Activated T-helper 2 cell treated with anti-CD3 and anti-CD28 coated beads, Interferon-gamma antibody, Interleukin-2, Interleukin-4, amounts not matched to agents 10 μg/mL and 5 μg/mL and 100 μg/mL, durations not matched to agents 14 hours and 24 hours and 36 hours (primary cell): ENCODE results near the gene PDGFRB. TPM values are rescaled to one million over a fixed set of nuclear protein-coding genes. Genes with fewer than 3 reads are reported as not detected.

Experiments
- DNase-seq: peaks from one replicate; pipeline ENCODE4 v3.0.0; 2021; ENCODE audit warnings: low spot score
- H3K27ac Mint-ChIP-seq: one replicate; pipeline ENCODE4 v1.8.0; 2021; ENCODE audit warnings: mixed read lengths
- H3K27me3 Mint-ChIP-seq: one replicate; pipeline ENCODE4 v1.8.0; 2021; ENCODE audit warnings: low read depth, mixed read lengths
- H3K36me3 Mint-ChIP-seq: one replicate; pipeline ENCODE4 v1.8.0; 2021; ENCODE audit warnings: low read depth, mixed read lengths
- H3K4me1 Mint-ChIP-seq: one replicate; pipeline ENCODE4 v1.8.0; 2021; ENCODE audit warnings: low read depth, mixed read lengths
- H3K4me3 Mint-ChIP-seq: one replicate; pipeline ENCODE4 v1.8.0; 2021; ENCODE audit warnings: low read depth, mild to moderate bottlenecking, moderate library complexity, mixed read lengths
- H3K9me3 Mint-ChIP-seq: one replicate; pipeline ENCODE4 v1.8.0; 2021; ENCODE audit warnings: mixed read lengths
- intact Hi-C: fragments of 100-400 bp; cut with micrococcal nuclease; formaldehyde crosslinking; loops from one replicate; pipeline ENCODE4 v1.15.1; 2023
- total RNA-seq: library from RNA; stranded (reverse); gene quantifications from 2 replicates; pipeline ENCODE4 v1.2.3, GENCODE V29; 2022

PDGFRB gene
- total RNA-seq, 1 donor from 2014 or later = 1.3 TPM

DNA sequence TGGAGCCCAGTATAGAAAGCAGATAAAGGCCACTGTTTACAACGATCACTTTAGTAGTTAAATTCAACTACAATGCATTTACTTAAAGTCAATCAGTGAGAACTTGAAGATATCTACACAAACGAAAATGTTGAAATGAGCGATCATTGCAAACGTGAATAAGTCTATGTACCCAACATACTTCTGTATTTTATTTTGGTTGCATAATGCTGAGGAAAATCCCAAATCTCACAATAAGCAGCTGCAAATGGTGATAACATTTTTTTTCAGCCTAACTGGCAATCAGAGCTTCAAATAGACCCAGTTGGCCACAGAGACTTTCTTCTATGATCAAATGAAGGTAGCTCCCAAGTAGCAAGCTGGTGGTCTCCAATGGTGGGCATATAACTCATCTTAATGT, 32.1 kb downstream of the PDGFRB start:
- intact Hi-C loops = no loop called here
- no peaks in the 10 kb centered on the region for H3K36me3 Mint-ChIP-seq
- DNase-seq = no peak
- H3K9me3 Mint-ChIP-seq = no peaks in the 10 kb centered on the region
- H3K4me3 Mint-ChIP-seq = no peak overlapping the region
- H3K27ac Mint-ChIP-seq = no peak overlapping the region
- peaks cover 1% of the 10 kb centered on the region for H3K4me1 Mint-ChIP-seq
- H3K27me3 Mint-ChIP-seq = no peaks in the 10 kb centered on the region

DNA sequence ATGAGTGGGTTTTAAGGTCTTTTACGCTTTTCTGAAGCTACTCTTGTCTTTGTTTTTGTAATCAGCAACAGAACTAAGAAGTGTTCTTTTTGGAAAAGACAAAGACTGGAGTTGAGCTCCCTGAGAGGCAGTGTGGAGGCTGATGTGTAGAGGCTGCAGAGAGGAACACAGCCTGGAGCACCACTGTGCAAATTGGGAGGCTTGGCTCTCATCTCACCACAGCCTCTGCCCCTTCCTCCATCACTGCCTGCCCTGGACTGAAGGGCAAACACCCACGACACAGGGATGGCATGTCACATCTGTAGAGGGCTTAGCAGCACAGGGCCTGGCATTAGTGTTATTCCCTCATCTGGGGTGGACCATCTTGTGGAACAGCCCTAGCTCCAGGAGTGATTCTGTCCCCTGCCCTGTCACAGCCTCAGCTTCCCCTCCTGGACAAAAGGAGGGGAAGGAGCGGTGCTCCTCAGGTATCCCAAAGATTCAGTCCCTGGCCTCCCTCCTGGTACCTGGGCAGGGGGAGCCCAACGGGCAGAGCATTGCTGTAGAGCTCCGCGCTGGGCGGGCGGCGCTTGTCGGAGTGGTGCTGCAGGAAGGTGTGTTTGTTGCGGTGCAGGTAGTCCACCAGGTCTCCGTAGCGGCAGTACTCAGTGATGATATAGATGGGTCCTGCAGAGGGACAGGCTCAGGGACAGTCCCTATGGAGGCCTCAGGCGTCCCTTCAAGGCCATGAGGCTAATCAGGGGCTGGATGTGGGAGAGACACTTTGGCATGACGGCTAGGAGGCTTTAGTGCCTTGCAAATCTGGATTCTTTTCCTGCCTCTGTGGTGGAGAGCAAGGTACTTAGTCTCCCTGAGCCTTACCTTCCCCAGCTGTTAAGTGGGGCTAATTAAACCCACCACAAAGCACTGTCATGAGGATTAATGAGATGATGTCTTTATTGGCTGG, 32.8 kb downstream of the PDGFRB start:
- intact Hi-C loops = no loop called here
- Mint-ChIP-seq H3K36me3 (no peaks in the 10 kb centered on the region), H3K4me3 (no peak overlapping the region), H3K27ac (no peak overlapping the region), H3K27me3 (no peaks in the 10 kb centered on the region), H3K4me1 (peaks cover 1% of the 10 kb centered on the region), H3K9me3 (no peaks in the 10 kb centered on the region)
- no peak for DNase-seq

DNA sequence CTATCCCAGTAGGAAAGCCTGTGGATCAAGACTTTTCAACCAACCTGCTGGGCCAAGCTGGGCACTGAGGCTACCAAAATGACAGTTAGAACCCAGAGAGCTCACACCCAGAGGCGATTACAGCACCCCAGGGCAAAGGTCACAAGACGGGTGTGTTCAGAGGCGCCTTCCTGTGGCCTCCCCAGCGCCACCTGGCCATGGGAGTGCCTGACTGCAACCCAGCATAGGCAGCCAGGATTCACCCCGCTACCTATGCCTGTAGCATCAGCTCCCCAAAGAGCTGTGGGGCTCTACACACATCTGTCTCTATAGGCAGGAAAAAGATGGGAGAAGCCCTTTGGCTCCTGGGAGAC, 33.5 kb downstream of the PDGFRB start:
- H3K4me3 Mint-ChIP-seq = no peak overlapping the region
- no peak overlapping the region for H3K27ac Mint-ChIP-seq
- H3K4me1 Mint-ChIP-seq = peaks cover 1% of the 10 kb centered on the region
- peak; percentile 28 for DNase-seq
- H3K36me3 Mint-ChIP-seq = no peaks in the 10 kb centered on the region
- intact Hi-C loops = no loop called here
- no peaks in the 10 kb centered on the region for H3K9me3 Mint-ChIP-seq
- no peaks in the 10 kb centered on the region for H3K27me3 Mint-ChIP-seq

DNA sequence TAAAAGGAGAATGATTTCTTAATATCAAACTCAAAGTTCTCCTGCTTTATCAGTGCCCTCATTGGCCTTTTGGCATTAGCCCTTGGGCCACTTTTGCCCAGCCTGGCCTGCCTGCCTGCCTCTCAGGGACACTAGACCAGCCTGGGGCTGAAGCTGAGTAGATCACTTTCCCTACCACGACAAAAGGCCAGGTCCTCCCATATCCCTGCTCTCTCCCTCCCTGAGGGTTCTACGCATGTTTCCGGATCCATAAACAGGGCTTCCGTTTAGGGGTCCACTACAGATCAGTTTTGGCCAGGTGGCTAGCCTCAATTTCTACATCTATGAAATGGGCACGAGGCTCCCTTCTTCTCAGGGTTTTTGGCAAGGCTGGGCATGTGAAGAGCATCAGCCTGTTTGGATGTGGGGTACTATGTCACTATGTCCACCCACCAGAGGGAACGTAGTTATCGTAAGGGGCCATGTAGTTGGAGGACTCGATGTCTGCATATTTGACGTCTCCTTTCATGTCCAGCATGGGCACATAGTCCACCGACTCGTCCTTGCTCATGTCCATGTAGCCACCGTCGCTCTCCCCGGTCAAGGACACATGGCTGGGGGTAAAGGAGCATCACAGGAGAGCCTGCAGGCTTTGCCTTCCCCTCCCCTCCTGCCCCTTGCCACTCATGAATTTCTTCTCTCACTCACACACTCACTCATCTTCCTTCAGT, 34.0 kb downstream of the PDGFRB start:
- Mint-ChIP-seq H3K36me3 (no peaks in the 10 kb centered on the region), H3K27ac (no peak overlapping the region), H3K27me3 (no peaks in the 10 kb centered on the region), H3K9me3 (no peaks in the 10 kb centered on the region), H3K4me3 (no peak overlapping the region), H3K4me1 (peaks cover 1% of the 10 kb centered on the region)
- DNase-seq = no peak
- intact Hi-C loops = no loop called here

DNA sequence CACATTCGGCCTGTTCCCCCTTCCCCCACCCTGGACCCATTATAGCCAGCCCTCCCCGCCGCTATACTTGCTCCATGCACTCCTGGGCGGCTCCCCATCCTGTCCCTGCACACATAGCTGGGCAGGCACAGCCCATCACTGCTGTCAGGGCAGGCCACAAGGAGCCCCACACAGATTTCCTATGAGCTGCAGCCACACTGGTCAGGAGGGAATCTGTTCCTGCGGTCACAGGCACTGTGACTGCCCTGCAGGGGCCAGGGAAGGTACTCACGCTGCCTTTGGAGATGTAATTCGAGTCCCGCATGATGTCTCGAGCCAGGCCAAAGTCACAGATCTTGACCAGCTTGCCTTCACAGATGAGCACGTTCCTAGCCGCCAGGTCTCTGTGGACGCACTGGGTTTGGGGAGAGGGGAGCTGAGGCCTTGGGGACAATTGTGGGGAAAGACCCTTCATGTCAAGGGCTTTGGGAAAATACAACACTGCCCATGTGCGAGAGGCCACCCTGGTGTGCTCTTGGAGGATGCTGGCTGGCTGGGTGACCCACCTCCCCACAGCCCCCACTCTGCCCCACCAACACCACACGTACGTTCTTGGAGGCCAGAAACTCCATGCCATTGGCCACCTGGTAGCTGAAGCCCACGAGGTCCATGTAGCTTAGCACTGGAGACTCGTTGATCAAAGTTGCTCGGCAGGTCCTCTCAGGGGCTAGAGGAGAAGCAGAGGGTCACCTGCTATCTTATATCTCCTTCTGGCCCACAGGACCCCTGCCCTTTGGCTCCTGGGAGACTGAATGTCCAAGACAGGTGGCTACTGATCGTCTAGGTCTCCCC, 34.8 kb downstream of the PDGFRB start:
- no peak overlapping the region for H3K27ac Mint-ChIP-seq
- intact Hi-C loops = no loop called here
- DNase-seq = no peak
- H3K4me1 Mint-ChIP-seq = peaks cover 1% of the 10 kb centered on the region
- no peaks in the 10 kb centered on the region for H3K27me3 Mint-ChIP-seq
- no peaks in the 10 kb centered on the region for H3K9me3 Mint-ChIP-seq
- no peaks in the 10 kb centered on the region for H3K36me3 Mint-ChIP-seq
- no peak overlapping the region for H3K4me3 Mint-ChIP-seq

DNA sequence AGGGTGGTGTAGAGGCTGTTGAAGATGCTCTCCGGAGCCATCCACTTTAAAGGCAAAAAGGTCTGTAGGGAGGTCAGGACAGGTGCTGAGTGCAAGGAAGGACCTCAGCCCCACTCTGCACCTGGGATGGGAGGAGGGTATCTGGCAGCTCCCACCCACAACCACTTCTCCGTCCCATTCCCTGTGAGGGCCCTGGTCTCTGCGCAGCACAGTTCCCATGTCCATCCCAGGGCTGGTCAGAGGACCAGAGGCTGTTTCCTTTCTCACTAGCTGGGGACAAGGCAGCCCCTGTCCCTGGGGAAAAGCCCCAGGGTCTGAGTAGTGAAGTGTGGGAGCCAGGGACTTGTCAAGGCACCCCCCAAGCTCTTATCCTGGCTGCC, 35.6 kb downstream of the PDGFRB start:
- DNase-seq = no peak
- Mint-ChIP-seq H3K27me3 (no peaks in the 10 kb centered on the region), H3K4me3 (no peak overlapping the region), H3K4me1 (peaks cover 1% of the 10 kb centered on the region), H3K36me3 (no peaks in the 10 kb centered on the region), H3K27ac (no peak overlapping the region), H3K9me3 (no peaks in the 10 kb centered on the region)
- intact Hi-C loops = no loop called here

DNA sequence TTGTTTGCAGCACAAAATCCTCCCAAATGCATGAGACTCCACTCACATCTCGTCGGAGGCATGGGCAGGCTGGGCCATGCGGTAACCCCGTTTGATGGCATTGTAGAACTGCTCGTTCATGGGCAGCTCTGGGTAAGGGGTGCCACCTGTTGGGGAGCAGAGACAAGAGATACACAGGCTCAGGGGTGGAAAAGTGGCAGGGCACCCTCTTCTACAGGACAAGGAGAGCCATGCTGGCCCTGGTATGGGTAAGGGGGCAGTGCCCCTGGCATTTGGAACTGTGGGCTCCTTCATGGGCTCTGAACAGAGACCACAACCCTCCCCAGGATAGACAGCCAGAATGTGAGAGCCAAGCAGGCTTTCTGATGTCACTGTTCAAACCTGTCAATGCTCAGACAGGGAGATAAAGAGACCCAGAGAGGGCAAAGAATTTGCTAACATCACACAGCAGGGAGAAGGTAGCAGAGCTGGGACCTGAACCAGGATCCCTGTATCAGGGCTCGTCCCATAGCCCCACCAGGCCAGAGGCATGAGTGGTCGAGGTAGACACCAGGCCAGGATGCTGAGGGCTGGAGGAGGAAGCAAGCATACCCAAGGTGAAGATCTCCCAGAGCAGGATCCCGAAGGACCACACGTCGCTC, 36.1 kb downstream of the PDGFRB start:
- Mint-ChIP-seq H3K27ac (no peak overlapping the region), H3K27me3 (no peaks in the 10 kb centered on the region), H3K4me3 (no peak overlapping the region), H3K36me3 (no peaks in the 10 kb centered on the region), H3K9me3 (no peaks in the 10 kb centered on the region), H3K4me1 (peaks cover 1% of the 10 kb centered on the region)
- intact Hi-C loops = no loop called here
- DNase-seq = no peak

DNA sequence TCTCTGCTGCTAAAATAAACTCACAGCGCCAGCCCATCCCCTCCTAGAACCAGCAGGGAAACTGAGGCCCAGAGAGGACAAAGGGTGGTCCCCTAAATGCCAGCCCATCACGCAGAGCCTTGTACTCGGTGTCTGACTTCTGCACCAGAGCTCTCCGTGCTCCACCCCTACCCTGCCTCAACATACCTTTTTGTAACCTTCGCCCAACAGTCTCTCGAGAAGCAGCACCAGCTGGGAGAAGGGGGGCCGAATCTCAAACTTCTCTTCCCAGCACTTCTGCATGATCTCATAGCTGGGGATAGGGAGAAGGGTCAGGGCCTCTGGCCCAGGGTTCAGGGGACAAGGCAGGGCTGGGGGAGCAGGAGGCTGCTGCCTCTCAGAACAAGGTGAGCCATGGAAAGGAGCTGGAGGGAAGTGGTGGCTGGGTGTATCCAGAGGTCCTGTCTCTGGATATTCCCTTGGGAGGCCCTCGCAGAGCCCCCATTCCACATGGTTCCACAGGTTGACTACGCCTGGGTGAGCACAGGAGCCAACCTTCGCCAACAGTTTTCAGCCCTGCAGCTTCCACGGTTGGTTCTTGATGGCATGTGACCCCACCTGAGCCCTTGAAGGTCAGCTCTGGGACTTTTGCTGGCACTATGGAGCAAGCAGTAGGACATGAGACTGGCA, 37.0 kb downstream of the PDGFRB start:
- no peak overlapping the region for H3K27ac Mint-ChIP-seq
- DNase-seq = no peak
- H3K9me3 Mint-ChIP-seq = no peaks in the 10 kb centered on the region
- H3K27me3 Mint-ChIP-seq = no peaks in the 10 kb centered on the region
- H3K36me3 Mint-ChIP-seq = no peaks in the 10 kb centered on the region
- no peak overlapping the region for H3K4me3 Mint-ChIP-seq
- H3K4me1 Mint-ChIP-seq = peaks cover 1% of the 10 kb centered on the region
- intact Hi-C loops = no loop called here

DNA sequence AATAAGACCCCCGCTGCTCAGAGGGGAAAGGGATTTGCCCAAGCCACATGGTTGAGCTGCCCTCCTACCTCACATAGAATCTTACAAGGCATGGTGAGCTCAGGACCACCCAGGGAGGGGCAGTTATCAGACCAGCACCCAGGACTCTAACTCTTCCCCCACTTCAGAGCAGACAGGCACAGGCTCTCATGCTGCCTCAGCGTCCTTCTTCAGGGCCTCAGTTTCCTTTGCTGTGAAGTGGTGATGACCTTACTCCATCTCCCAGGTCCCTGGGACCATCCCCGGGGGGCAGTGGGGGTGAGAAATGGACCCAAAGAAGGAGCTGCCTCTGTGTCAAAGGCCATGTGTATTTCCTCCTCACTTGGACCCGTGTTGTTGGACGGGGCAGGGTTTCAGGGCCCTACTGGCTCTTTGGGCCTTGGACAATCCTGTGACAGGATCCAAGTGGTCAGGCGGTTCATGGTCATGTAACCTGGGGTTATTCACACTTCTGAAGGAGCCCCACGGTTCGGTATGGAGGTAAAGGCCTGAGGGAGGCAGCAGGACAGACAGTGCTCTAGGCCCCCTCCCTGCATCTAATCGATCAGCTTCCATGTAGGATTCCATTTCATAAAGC, 37.6 kb downstream of the PDGFRB start:
- Mint-ChIP-seq H3K27ac (no peak overlapping the region), H3K4me1 (peaks cover 1% of the 10 kb centered on the region), H3K4me3 (no peak overlapping the region), H3K9me3 (no peaks in the 10 kb centered on the region), H3K27me3 (no peaks in the 10 kb centered on the region), H3K36me3 (no peaks in the 10 kb centered on the region)
- DNase-seq = no peak
- intact Hi-C loops = no loop called here

DNA sequence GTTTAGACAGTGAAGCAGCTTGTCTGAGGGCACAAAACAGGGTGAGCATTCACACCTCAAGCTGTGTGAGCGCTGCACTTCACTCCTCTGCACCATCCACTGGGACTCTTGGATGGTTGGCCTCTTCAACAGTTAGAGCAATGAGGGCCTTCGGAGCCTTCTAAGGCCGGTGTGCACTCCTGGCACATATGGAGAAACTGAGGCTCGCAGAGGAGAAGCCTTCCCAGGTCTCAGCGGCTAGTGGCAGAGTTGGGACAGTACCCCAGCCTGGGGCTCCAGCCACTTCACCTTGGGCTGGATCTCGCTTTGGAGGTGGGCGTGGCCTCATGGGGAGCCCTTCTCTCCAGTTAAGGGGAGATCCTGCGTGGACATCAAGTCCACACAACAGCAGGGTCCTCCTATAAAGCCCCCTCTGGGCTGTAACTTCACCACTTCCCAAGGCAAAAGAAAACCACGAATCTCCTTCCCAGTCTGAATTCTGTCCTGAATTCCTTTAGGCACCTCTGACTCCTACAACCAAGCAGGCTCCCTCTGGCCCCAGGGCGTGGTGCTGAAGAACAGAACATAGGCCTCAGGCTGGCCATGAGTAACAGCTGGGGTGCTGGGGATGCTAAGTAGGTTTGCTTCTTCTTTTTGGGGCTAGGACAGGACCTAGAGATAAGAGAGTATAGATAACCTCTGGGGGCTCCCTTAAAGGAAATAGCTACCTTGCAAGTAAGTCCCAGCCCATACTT, 38.8 kb downstream of the PDGFRB start:
- Mint-ChIP-seq H3K4me1 (no peaks in the 10 kb centered on the region), H3K27ac (no peak overlapping the region), H3K27me3 (peaks cover 3% of the 10 kb centered on the region), H3K36me3 (no peaks in the 10 kb centered on the region), H3K4me3 (no peak overlapping the region), H3K9me3 (no peaks in the 10 kb centered on the region)
- intact Hi-C loops = no loop called here
- no peak for DNase-seq

DNA sequence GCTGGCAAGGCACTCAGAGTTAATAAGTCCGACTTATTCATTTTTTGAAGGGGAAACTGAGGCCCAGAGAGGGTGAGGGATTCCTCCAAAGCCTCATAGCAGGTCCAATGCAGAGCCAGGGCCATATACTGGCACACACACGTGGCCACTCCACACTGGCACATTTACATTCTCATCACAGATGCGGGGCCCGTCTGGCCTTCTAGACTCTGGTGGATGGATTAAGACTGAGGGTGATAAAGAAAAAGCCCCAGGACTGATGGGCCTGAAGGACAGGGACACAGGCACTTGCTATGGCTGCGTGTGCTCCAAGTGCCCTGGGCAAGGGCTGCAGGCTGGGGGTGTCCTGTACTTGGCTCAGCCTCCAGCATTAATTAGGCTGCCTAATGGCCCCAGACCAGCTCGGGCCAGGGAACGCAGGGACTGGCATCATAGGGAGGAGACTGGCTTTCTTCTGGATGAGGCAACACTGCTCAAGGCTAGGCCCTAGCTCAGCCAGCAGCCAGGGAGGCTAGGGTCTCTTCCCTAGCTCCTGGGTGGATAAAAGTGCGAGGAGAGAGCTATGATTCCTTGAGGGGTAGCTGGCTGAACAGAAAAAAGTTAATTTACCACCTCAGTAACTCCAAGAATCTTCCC, 40.8 kb downstream of the PDGFRB start:
- no peak overlapping the region for H3K4me3 Mint-ChIP-seq
- H3K9me3 Mint-ChIP-seq = no peaks in the 10 kb centered on the region
- intact Hi-C loops = no loop called here
- H3K4me1 Mint-ChIP-seq = no peaks in the 10 kb centered on the region
- no peaks in the 10 kb centered on the region for H3K36me3 Mint-ChIP-seq
- DNase-seq = no peak
- H3K27me3 Mint-ChIP-seq = peaks cover 6% of the 10 kb centered on the region
- no peak overlapping the region for H3K27ac Mint-ChIP-seq
